Neural cell (in vitro differentiated cells): ENCODE measurements around the gene ATG4A. TPM values are rescaled to one million over a fixed set of nuclear protein-coding genes. Genes with fewer than 3 reads are reported as not detected.

Experiments used
- H2AFZ ChIP-seq: fragments of 200-600, 300-800 bp; sonication (generic), shearing (Covaris generic); 2 replicates; pipeline ENCODE4 v1.6.0; 2014; ENCODE audit warnings: low read depth, mild to moderate bottlenecking, antibody characterized with exemption, low read length, moderate library complexity
- H3F3A ChIP-seq: fragments of 200-600 bp; shearing (Covaris generic); 2 replicates; pipeline ENCODE4 v1.6.1; 2016; ENCODE audit warnings: mild to moderate bottlenecking, moderate library complexity, mixed read lengths, antibody characterized with exemption, low read length; ENCODE audit not compliant: insufficient read depth, poor library complexity, severe bottlenecking
- H3K27ac ChIP-seq: fragments of 200-600, 300-800 bp; sonication (generic), shearing (Covaris generic); 2 replicates; pipeline ENCODE4 v1.5.1; 2014; ENCODE audit warnings: mild to moderate bottlenecking, low read length, moderate library complexity
- H3K27me3 ChIP-seq: fragments of 300-800, 200-600 bp; sonication (generic), shearing (Covaris generic); 2 replicates; pipeline ENCODE4 v1.6.0; 2014; ENCODE audit warnings: mild to moderate bottlenecking, low read depth, low read length, moderate library complexity; ENCODE audit not compliant: insufficient read depth
- H3K36me3 ChIP-seq: fragments of 300-800, 200-600 bp; sonication (generic), shearing (Covaris generic); 2 replicates; pipeline ENCODE4 v1.5.1; 2014; ENCODE audit warnings: mild to moderate bottlenecking, antibody characterized with exemption, low read length, moderate library complexity; ENCODE audit not compliant: insufficient read depth
- H3K4me2 ChIP-seq: fragments of 300-800, 200-600 bp; sonication (generic), shearing (Covaris generic); 2 replicates; pipeline ENCODE4 v1.6.0; 2014; ENCODE audit warnings: mild to moderate bottlenecking, low read length
- H3K4me3 ChIP-seq: fragments of 300-800, 200-600 bp; sonication (generic), shearing (Covaris generic); 2 replicates; pipeline ENCODE4 v1.5.1; 2014; ENCODE audit warnings: mild to moderate bottlenecking, low read length, moderate library complexity
- H3K79me2 ChIP-seq: fragments of 200-600 bp; shearing (Covaris generic); replicated peaks from 2 replicates; pipeline ENCODE4 v1.6.0; 2014; ENCODE audit warnings: mild to moderate bottlenecking, low read length, moderate library complexity; ENCODE audit not compliant: insufficient read depth
- H3K9ac ChIP-seq: fragments of 300-800, 200-600 bp; sonication (generic), shearing (Covaris generic); 2 replicates; pipeline ENCODE4 v1.6.1; 2016; ENCODE audit warnings: mild to moderate bottlenecking, low read length, mixed read lengths
- H3K9me2 ChIP-seq: fragments of 200-600 bp; shearing (Covaris generic); 2 replicates; pipeline ENCODE4 v1.6.1; 2016; ENCODE audit warnings: mild to moderate bottlenecking, low read length, mixed read lengths; ENCODE audit not compliant: insufficient read depth
- H3K9me3 ChIP-seq: fragments of 200-600, 300-800 bp; sonication (generic), shearing (Covaris generic); 2 replicates; pipeline ENCODE4 v1.6.1; 2016; ENCODE audit warnings: mild to moderate bottlenecking, mixed run types, low read length, moderate library complexity, mixed read lengths
- H4K20me1 ChIP-seq: fragments of 200-600 bp; shearing (Covaris generic); 2 replicates; pipeline ENCODE4 v1.6.1; 2016; ENCODE audit warnings: mild to moderate bottlenecking, mixed run types; ENCODE audit not compliant: insufficient read depth
- CTCF ChIP-seq: fragments of 450-650 bp; IDR thresholded peaks from 2 replicates; pipeline ENCODE4 v1.5.1; 2014; ENCODE audit warnings: antibody characterized with exemption, mild to moderate bottlenecking, moderate library complexity; ENCODE audit not compliant: poor library complexity, severe bottlenecking
- EP300 ChIP-seq: fragments of 450-650 bp; conservative IDR thresholded peaks from 2 replicates; pipeline ENCODE4 v1.6.1; 2014; ENCODE audit warnings: antibody characterized with exemption, mild to moderate bottlenecking, moderate library complexity; ENCODE audit not compliant: poor library complexity, severe bottlenecking
- EZH2 ChIP-seq: fragments of 200-600, 300-800 bp; shearing (Covaris generic), sonication (generic); IDR thresholded peaks from 2 replicates; pipeline ENCODE4 v1.6.1; 2014; ENCODE audit warnings: antibody characterized with exemption, low read length, borderline replicate concordance, mild to moderate bottlenecking; ENCODE audit not compliant: insufficient read depth, poor library complexity, severe bottlenecking
- MXI1 ChIP-seq: fragments of 450-650 bp; conservative IDR thresholded peaks from 2 replicates; pipeline ENCODE4 v1.6.1; 2014; ENCODE audit warnings: antibody characterized with exemption, mild to moderate bottlenecking; ENCODE audit not compliant: poor library complexity, severe bottlenecking
- POLR2AphosphoS5 ChIP-seq: IDR thresholded peaks from 2 replicates; pipeline ENCODE4 v1.6.1; 2012
- RAD21 ChIP-seq: fragments of 450-650 bp; conservative IDR thresholded peaks from 2 replicates; pipeline ENCODE4 v1.6.1; 2014; ENCODE audit warnings: antibody characterized with exemption, mild to moderate bottlenecking, moderate library complexity
- REST ChIP-seq: IDR thresholded peaks from 2 replicates; pipeline ENCODE4 v1.6.1; 2012; ENCODE audit warnings: borderline replicate concordance
- SMC3 ChIP-seq: fragments of 450-650 bp; conservative IDR thresholded peaks from 2 replicates; pipeline ENCODE4 v1.6.1; 2014; ENCODE audit warnings: antibody characterized with exemption, mild to moderate bottlenecking, moderate library complexity; ENCODE audit not compliant: poor library complexity
- TAF1 ChIP-seq: IDR thresholded peaks from 2 replicates; pipeline ENCODE4 v1.6.1; 2012; ENCODE audit warnings: low read depth
- polyA plus RNA-seq: library from polyadenylated mRNA; depleted of rRNA; stranded (reverse); fragments of >200 nt; gene quantifications from 2 replicates; pipeline ENCODE4 v1.2.3, GENCODE V29; 2014

The ATG4A gene
- polyA plus RNA-seq, 1 donor from 2014 or later: 20.4 TPM

- no peaks in the 10 kb centered on the region for H3K27me3 ChIP-seq
These were observed 39.9 kb downstream of the ATG4A start for GRCh38 chrX:108131471-108131870.

GRCh38 chrX:108132034-108132433 lies 40.5 kb downstream of the ATG4A start:
- Histone ChIP-seq H3K4me3 (no peak overlapping the region), H3K27me3 (no peaks in the 10 kb centered on the region), H3F3A (no peaks in the 10 kb centered on the region), H3K4me2 (no peak overlapping the region), H3K36me3 (no peaks in the 10 kb centered on the region), H3K9me2 (no peaks in the 10 kb centered on the region), H3K9me3 (no peaks in the 10 kb centered on the region), H3K27ac (no peak overlapping the region), H3K9ac (no peak overlapping the region), H4K20me1 (no peaks in the 10 kb centered on the region), H2AFZ (no peak overlapping the region), H3K79me2 (no peaks in the 10 kb centered on the region)
- TF ChIP-seq POLR2AphosphoS5 (no peak), TAF1 (no peak), SMC3 (no peak), RAD21 (no peak), CTCF (no peak), MXI1 (no peak), EZH2 (no peak), EP300 (no peak)

More at GRCh38 chrX:108131471-108131870, 39.9 kb downstream of the ATG4A start:
- no peaks in the 10 kb centered on the region for H3K9me2 ChIP-seq
- H3K9ac ChIP-seq: no peak overlapping the region
- H3F3A ChIP-seq: no peaks in the 10 kb centered on the region
- no peak overlapping the region for H3K4me2 ChIP-seq
- TF ChIP-seq RAD21: no peak
- TF ChIP-seq REST: no peak
- no peak for TF ChIP-seq MXI1
- TF ChIP-seq EP300: no peak
- no peak for TF ChIP-seq SMC3
- TF ChIP-seq CTCF: no peak
- TF ChIP-seq POLR2AphosphoS5: no peak
- TF ChIP-seq EZH2: no peak
- TF ChIP-seq TAF1: no peak
- no peak overlapping the region for H2AFZ ChIP-seq
- H4K20me1 ChIP-seq: no peaks in the 10 kb centered on the region
- H3K9me3 ChIP-seq: no peaks in the 10 kb centered on the region
- H3K36me3 ChIP-seq: no peaks in the 10 kb centered on the region
- no peak overlapping the region for H3K27ac ChIP-seq
- no peak overlapping the region for H3K4me3 ChIP-seq
- no peaks in the 10 kb centered on the region for H3K79me2 ChIP-seq
